K562 (cell line): ENCODE measurements around the gene RBM12. TPM values are rescaled to one million over a fixed set of nuclear protein-coding genes. Genes with fewer than 3 reads are reported as not detected.

Experiments used
- ATF6 ChIP-seq: sonication (generic); formaldehyde crosslinking; IDR thresholded peaks from 2 replicates; pipeline ENCODE4 v1.4.0; 2020; ENCODE audit warnings: mild to moderate bottlenecking, missing genetic modification reagents
- CAMTA2 ChIP-seq: fragments of 250-450 bp; sonication (Bioruptor Pico); conservative IDR thresholded peaks from 2 replicates; pipeline ENCODE4 v1.5.1; 2022
- CCNT2 ChIP-seq: IDR thresholded peaks from 2 replicates; pipeline ENCODE4 v1.6.1; 2011; ENCODE audit warnings: borderline replicate concordance, low read depth, mild to moderate bottlenecking, moderate library complexity, mixed read lengths, low read length; ENCODE audit not compliant: insufficient read length; ENCODE audit errors: extremely low read depth
- ELF1 ChIP-seq: fragments of 200-800 bp; sonication (Bioruptor generic); IDR thresholded peaks from 2 replicates; pipeline ENCODE4 v1.6.1; 2016; ENCODE audit warnings: missing genetic modification characterization, missing compliant biosample characterization
- HSF4 ChIP-seq: fragments of 250-450 bp; sonication (Bioruptor Pico); IDR thresholded peaks from 2 replicates; pipeline ENCODE4 v2.1.2; 2022; ENCODE audit warnings: mild to moderate bottlenecking, moderate library complexity, borderline replicate concordance
- KLF10 ChIP-seq: fragments of 250-450 bp; sonication (Bioruptor Pico); IDR thresholded peaks from 2 replicates; pipeline ENCODE4 v1.6.1; 2021; ENCODE audit warnings: matching md5 sums
- NELFE ChIP-seq: IDR thresholded peaks from 2 replicates; pipeline ENCODE4 v1.6.1; 2011; ENCODE audit warnings: mild to moderate bottlenecking; ENCODE audit not compliant: insufficient read depth, insufficient read length
- POLR3A ChIP-seq: IDR thresholded peaks from 2 replicates; pipeline ENCODE4 v1.6.1; 2011; ENCODE audit warnings: borderline replicate concordance, mild to moderate bottlenecking, moderate library complexity; ENCODE audit not compliant: insufficient read length, insufficient read depth; ENCODE audit errors: extremely low read depth
- SIRT6 ChIP-seq: IDR thresholded peaks from one replicate; pipeline ENCODE4 v1.6.1; 2012; ENCODE audit warnings: low read depth, mild to moderate bottlenecking, control low read depth, inconsistent platforms, low read length, moderate library complexity
- STAT5A ChIP-seq: IDR thresholded peaks from 2 replicates; pipeline ENCODE4 v1.6.1; 2012; ENCODE audit warnings: low read length, inconsistent platforms, borderline replicate concordance
- TAF15 ChIP-seq: fragments of 200-400 bp; formaldehyde crosslinking; IDR thresholded peaks from 2 replicates; pipeline ENCODE4 v1.6.1; 2017; ENCODE audit warnings: mild to moderate bottlenecking, low read depth, low read length, moderate library complexity
- TCF3 ChIP-seq: sonication (generic); formaldehyde crosslinking; IDR thresholded peaks from 2 replicates; pipeline ENCODE4 v1.4.0; 2020; ENCODE audit warnings: mild to moderate bottlenecking, missing genetic modification reagents
- U2AF1 ChIP-seq: fragments of 200-400 bp; formaldehyde crosslinking; optimal IDR thresholded peaks from 2 replicates; pipeline ENCODE3; 2017; ENCODE audit warnings: mild to moderate bottlenecking, low read depth, low read length, moderate library complexity
- XRCC3 ChIP-seq: fragments of 450-650 bp; IDR thresholded peaks from 2 replicates; pipeline ENCODE4 v1.6.1; 2017; ENCODE audit warnings: mild to moderate bottlenecking, moderate library complexity
- ZEB2 ChIP-seq: fragments of 450-650 bp; IDR thresholded peaks from 2 replicates; pipeline ENCODE4 v1.6.1; 2016
- ZNF140 ChIP-seq: fragments of 250-450 bp; sonication (Bioruptor Pico); IDR thresholded peaks from 2 replicates; pipeline ENCODE4 v1.8.0; 2021; ENCODE audit warnings: moderate library complexity, mild to moderate bottlenecking, inconsistent platforms
- ZNF165 ChIP-seq: fragments of 250-450 bp; sonication (Bioruptor Pico); IDR thresholded peaks from 2 replicates; pipeline ENCODE4 v1.4.0; 2020; ENCODE audit warnings: borderline replicate concordance
- ZNF3 ChIP-seq: fragments of 250-450 bp; sonication (Bioruptor Pico); IDR thresholded peaks from 2 replicates; pipeline ENCODE4 v1.5.0; 2021; ENCODE audit warnings: mild to moderate bottlenecking, moderate library complexity
- ZNF740 ChIP-seq, 3 experiments: fragments of 200-800 bp in 1 of 3; sonication (Bioruptor generic) in 1 of 3; sonication (generic) in 1 of 3; formaldehyde crosslinking in 1 of 3; IDR thresholded peaks; 2 replicates each; pipeline versions ENCODE4 v1.6.1 to v1.8.0; 2016 to 2022; ENCODE audit warnings: mild to moderate bottlenecking in 2 of 3, missing compliant biosample characterization in 2 of 3, missing genetic modification characterization in 2 of 3, missing genetic modification reagents in 1 of 3
- polyA plus RNA-seq, 8 experiments: library from polyadenylated mRNA; depleted of rRNA in 4 of 8; stranded (reverse) in 5 of 8; unstranded in 3 of 8; fragments of >200 nt; fragmentation: Nextera tagmentation in 2 of 8; fragmentation: Illumina TruSeq in 1 of 8; extraction: Ambion mirVana in 2 of 8; extraction: Trizol in 1 of 8; gene quantifications; 2 replicates each; pipeline versions ENCODE4 v1.2.1 to v1.2.3, GENCODE V29; 2011 to 2014; ENCODE audit warnings: inconsistent platforms in 1 of 8, missing spikeins in 1 of 8
- total RNA-seq, 7 experiments: library from RNA; depleted of rRNA in 6 of 7; stranded (reverse); fragments of >200 nt in 6 of 7; fragmentation: Illumina TruSeq in 2 of 7; extraction: Trizol in 2 of 7; gene quantifications; 2 replicates each; pipeline versions ENCODE4 v1.2.1 to v1.2.3, GENCODE V29; 2011 to 2021; ENCODE audit warnings: low replicate concordance in 1 of 7
- TF ChIP-seq, protein P1 (sequence below), 2 experiments: fragments of 200-800 bp in 1 of 2; sonication (Bioruptor generic) in 1 of 2; sonication (generic) in 1 of 2; formaldehyde crosslinking in 1 of 2; IDR thresholded peaks in 1 of 2; conservative IDR thresholded peaks in 1 of 2; 2 replicates each; pipeline versions ENCODE4 v1.5.0 to v1.6.1; 2016 to 2020; ENCODE audit warnings: missing compliant biosample characterization in 1 of 2, missing genetic modification characterization in 1 of 2, missing genetic modification reagents in 1 of 2

RBM12 gene
- total and polyA plus RNA-seq, 9 of the 15 experiments (the other 6 are each of a cell fraction or from before 2014, with no cell fraction given): 5.0 to 162 (median 73.3) TPM

- TF ChIP-seq CCNT2 (peak; percentile 78), TCF3 (CRISPR knock-in tag) (0 out of 2 replicates have a peak, but pooled peaks have one; percentile 34), POLR3A (no peak), ZNF140 (CRISPR knock-in tag) (no peak), STAT5A (no peak), ZNF740 (CRISPR knock-in tag; IDR thresholded peaks at IDR 0.05) (0 out of 2 replicates have a peak, but pooled peaks have one; percentile 55), ZNF740 (tag; IDR thresholded peaks at IDR 0.05) (0 out of 4 replicates have a peak, but pooled peaks of 1 of the 2 experiments have one; percentile 15), TAF15 (no peak), CAMTA2 (CRISPR knock-in tag) (no peak), SIRT6 (no peak), ZNF3 (CRISPR knock-in tag) (no peak), XRCC3 (no peak), NELFE (no peak), ZEB2 (no peak), KLF10 (CRISPR knock-in tag) (no peak), ZNF165 (CRISPR knock-in tag) (no peak), ELF1 (no peak), ATF6 (CRISPR knock-in tag) (peak; percentile 98), U2AF1 (peak; percentile 65), HSF4 (no peak)
- TF ChIP-seq, protein P1, sequence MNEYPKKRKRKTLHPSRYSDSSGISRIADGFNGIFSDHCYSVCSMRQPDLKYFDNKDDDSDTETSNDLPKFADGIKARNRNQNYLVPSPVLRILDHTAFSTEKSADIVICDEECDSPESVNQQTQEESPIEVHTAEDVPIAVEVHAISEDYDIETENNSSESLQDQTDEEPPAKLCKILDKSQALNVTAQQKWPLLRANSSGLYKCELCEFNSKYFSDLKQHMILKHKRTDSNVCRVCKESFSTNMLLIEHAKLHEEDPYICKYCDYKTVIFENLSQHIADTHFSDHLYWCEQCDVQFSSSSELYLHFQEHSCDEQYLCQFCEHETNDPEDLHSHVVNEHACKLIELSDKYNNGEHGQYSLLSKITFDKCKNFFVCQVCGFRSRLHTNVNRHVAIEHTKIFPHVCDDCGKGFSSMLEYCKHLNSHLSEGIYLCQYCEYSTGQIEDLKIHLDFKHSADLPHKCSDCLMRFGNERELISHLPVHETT (CRISPR knock-in tag; conservative IDR thresholded peaks at IDR 0.05 in 1 of 2, IDR thresholded peaks at IDR 0.05 in 1 of 2): no peak
Observed at GRCh38 chr20:35600993-35601973, 63.4 kb downstream of the RBM12 start (continued).
